Measurements from ENCODE around the gene PCDHB9. TPM values are rescaled to one million over a fixed set of nuclear protein-coding genes. Genes with fewer than 3 reads are reported as not detected.
"Not testable (repeated sequence)": the region's sequence is repeated elsewhere in the genome, so short reads cannot be mapped to it uniquely, and the experiment has no call there.

Gene PCDHB9
- total RNA-seq, 1 experiment from 2014 or later, result 0.07 TPM

DNA sequence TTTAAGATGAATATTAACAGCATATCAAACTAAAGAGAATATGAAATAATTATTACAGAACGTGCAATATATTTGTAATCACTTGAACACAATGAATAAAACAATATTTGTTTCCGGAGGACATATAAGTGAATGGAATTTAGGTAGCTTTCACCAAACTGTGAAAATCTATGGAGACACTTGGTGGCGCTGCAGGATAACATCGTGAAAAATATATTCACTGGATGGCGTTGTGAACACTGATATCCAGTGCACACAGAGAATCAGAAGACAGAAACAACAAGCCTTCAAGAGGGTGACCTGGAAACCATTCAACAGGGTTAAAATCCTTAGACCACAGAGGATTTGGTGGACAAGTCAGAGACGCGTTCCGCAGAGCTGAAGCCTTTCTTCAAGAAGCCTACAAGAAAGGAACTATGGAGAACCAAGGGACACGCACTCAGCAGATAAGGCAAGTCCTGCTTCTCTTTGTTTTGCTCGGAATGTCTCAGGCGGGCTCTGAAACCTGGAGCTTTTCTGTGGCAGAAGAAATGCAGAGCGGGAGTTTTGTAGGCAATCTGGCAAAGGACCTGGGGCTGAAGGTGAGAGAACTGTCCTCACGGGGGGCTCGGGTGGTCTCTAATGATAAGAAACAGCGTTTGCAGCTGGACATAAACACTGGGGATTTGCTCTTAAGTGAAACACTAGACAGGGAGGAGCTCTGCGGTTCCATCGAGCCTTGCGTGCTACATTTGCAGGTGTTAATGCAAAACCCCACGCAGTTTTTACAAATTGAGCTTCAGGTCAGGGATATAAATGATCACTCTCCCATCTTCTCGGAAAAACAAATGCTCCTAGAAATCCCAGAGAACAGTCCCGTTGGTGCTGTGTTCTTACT lies 12.6 kb downstream of the PCDHB9 start, which contains the start of gene PCDHB11:
TSS of gene PCDHB11 (plus strand) at position 269 of the 877 bp plus-strand sequence. CDS start at position 417, 148 bp downstream.
- Histone ChIP-seq H3K4me3 (replicated peaks in 1 of 2; ENCODE audit: low read depth in 1 of 2, low read length in 2 of 2) (no peak within 1 kb of the TSS), H3K4me2 (ENCODE audit: low read length) (no peak within 1 kb of the TSS), H2AFZ (ENCODE audit: low read depth, low read length, poor library complexity, severe bottlenecking) (no peak within 1 kb of the TSS), H3K9me3 (ENCODE audit: control insufficient read depth in 1 of 2, insufficient read depth in 1 of 2, low read depth in 1 of 2, low read length in 2 of 2) (peaks cover 0 to 11% of the 10 kb centered on the region in 2 experiments; a peak in 3 of 4 replicates), H3K27me3 (ENCODE audit: insufficient read depth, low read length) (no peaks in the 10 kb centered on the region), H4K20me1 (ENCODE audit: insufficient read depth) (no peaks in the 10 kb centered on the region), H3K36me3 (ENCODE audit: control insufficient read depth in 1 of 2, insufficient read depth in 2 of 2, low read length in 2 of 2) (no peaks in the 10 kb centered on the region), H3K9me2 (ENCODE audit: insufficient read depth) (no peaks in the 10 kb centered on the region), H3K4me1 (ENCODE audit: control insufficient read depth in 1 of 2, insufficient read depth in 2 of 2, low read length in 2 of 2) (no peaks in the 10 kb centered on the region), H3K9ac (ENCODE audit: low read length) (no peak within 1 kb of the TSS), H3K27ac (ENCODE audit: low read depth, low read length) (no peak within 1 kb of the TSS), H3K79me2 (ENCODE audit: insufficient read depth, low read length) (no peaks in the 10 kb centered on the region)
- ChIA-PET CTCF (interaction anchor here (1.5 kb wide), 1 partner anchor 364 kb away, joined by 4 read pairs; no protein-coding TSS in a partner anchor), POLR2A (no interaction called here), RAD21 (ENCODE audit: low non-redundant PET in 1 of 2, low total read pairs in 2 of 2, uncharacterized antibody in 2 of 2, unreplicated experiment in 2 of 2) (interaction anchor here in 1 of 2 experiments (0.6 kb wide), 1 partner anchor 391 kb away, joined by 5 read pairs; no protein-coding TSS in a partner anchor)
- ATAC-seq (no peak), DNase-seq (ENCODE audit: low read depth, low spot score) (no peak)
- intact Hi-C loops (cut with micrococcal nuclease), result no loop called here
- no TSS peak for BruUV-seq (replicated peaks)
- TF ChIP-seq EZH2phosphoT487 (IDR thresholded peaks at IDR 0.05; ENCODE audit: borderline replicate concordance), result no peak
- TF ChIP-seq ZFX (IDR thresholded peaks at IDR 0.05), result no peak
- peak; percentile 58 for TF ChIP-seq RAD21 (IDR thresholded peaks at IDR 0.05; ENCODE audit: low read depth)
- no peak for TF ChIP-seq SRF (IDR thresholded peaks at IDR 0.05; ENCODE audit: low read depth)
- TF ChIP-seq, protein P1, sequence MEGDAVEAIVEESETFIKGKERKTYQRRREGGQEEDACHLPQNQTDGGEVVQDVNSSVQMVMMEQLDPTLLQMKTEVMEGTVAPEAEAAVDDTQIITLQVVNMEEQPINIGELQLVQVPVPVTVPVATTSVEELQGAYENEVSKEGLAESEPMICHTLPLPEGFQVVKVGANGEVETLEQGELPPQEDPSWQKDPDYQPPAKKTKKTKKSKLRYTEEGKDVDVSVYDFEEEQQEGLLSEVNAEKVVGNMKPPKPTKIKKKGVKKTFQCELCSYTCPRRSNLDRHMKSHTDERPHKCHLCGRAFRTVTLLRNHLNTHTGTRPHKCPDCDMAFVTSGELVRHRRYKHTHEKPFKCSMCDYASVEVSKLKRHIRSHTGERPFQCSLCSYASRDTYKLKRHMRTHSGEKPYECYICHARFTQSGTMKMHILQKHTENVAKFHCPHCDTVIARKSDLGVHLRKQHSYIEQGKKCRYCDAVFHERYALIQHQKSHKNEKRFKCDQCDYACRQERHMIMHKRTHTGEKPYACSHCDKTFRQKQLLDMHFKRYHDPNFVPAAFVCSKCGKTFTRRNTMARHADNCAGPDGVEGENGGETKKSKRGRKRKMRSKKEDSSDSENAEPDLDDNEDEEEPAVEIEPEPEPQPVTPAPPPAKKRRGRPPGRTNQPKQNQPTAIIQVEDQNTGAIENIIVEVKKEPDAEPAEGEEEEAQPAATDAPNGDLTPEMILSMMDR (IDR thresholded peaks at IDR 0.05 in 2 of 3, conservative IDR thresholded peaks at IDR 0.05 in 1 of 3; ENCODE audit: borderline replicate concordance in 1 of 3, insufficient read depth in 1 of 3, low read depth in 2 of 3, low read length in 2 of 3), result peak; percentile 24 to 34 (median 29); a peak in 3 of 6 replicates
- TF ChIP-seq CEBPB (IDR thresholded peaks at IDR 0.05; ENCODE audit: low read depth), result no peak

GRCh38 chr5:141201126-141201525 lies 14.2 kb downstream of the PCDHB9 start:
- H2AFZ ChIP-seq (ENCODE audit: low read depth, low read length, poor library complexity, severe bottlenecking); H4K20me1 ChIP-seq (ENCODE audit: insufficient read depth); H3K79me2 ChIP-seq (ENCODE audit: insufficient read depth, low read length); DNase-seq (ENCODE audit: low read depth, low spot score); H3K4me3 ChIP-seq (replicated peaks in 1 of 2; ENCODE audit: low read depth in 1 of 2, low read length in 2 of 2); BruUV-seq (replicated peaks); H3K4me1 ChIP-seq (ENCODE audit: control insufficient read depth in 1 of 2, insufficient read depth in 2 of 2, low read length in 2 of 2); H3K4me2 ChIP-seq (ENCODE audit: low read length); ATAC-seq; intact Hi-C loops (cut with micrococcal nuclease); H3K9ac ChIP-seq (ENCODE audit: low read length); RAD21 ChIA-PET (ENCODE audit: low non-redundant PET in 1 of 2, low total read pairs in 2 of 2, uncharacterized antibody in 2 of 2, unreplicated experiment in 2 of 2); H3K36me3 ChIP-seq (ENCODE audit: control insufficient read depth in 1 of 2, insufficient read depth in 2 of 2, low read length in 2 of 2); H3K27ac ChIP-seq (ENCODE audit: low read depth, low read length); H3K27me3 ChIP-seq (ENCODE audit: insufficient read depth, low read length); H3K9me2 ChIP-seq (ENCODE audit: insufficient read depth); CTCF ChIA-PET; POLR2A ChIA-PET: not testable (repeated sequence)
- peaks cover 0 to 11% of the 10 kb centered on the region in 2 experiments; a peak in 3 of 4 replicates for H3K9me3 ChIP-seq (ENCODE audit: control insufficient read depth in 1 of 2, insufficient read depth in 1 of 2, low read depth in 1 of 2, low read length in 2 of 2)

- BruUV-seq (replicated peaks); intact Hi-C loops (cut with micrococcal nuclease); H2AFZ ChIP-seq (ENCODE audit: low read depth, low read length, poor library complexity, severe bottlenecking); DNase-seq (ENCODE audit: low read depth, low spot score); H3K4me2 ChIP-seq (ENCODE audit: low read length); H3K36me3 ChIP-seq (ENCODE audit: control insufficient read depth in 1 of 2, insufficient read depth in 2 of 2, low read length in 2 of 2); H3K4me1 ChIP-seq (ENCODE audit: control insufficient read depth in 1 of 2, insufficient read depth in 2 of 2, low read length in 2 of 2); H4K20me1 ChIP-seq (ENCODE audit: insufficient read depth); H3K4me3 ChIP-seq (replicated peaks in 1 of 2; ENCODE audit: low read depth in 1 of 2, low read length in 2 of 2); RAD21 ChIA-PET (ENCODE audit: low non-redundant PET in 1 of 2, low total read pairs in 2 of 2, uncharacterized antibody in 2 of 2, unreplicated experiment in 2 of 2); POLR2A ChIA-PET; H3K79me2 ChIP-seq (ENCODE audit: insufficient read depth, low read length); H3K9ac ChIP-seq (ENCODE audit: low read length); H3K27ac ChIP-seq (ENCODE audit: low read depth, low read length); H3K27me3 ChIP-seq (ENCODE audit: insufficient read depth, low read length); H3K9me2 ChIP-seq (ENCODE audit: insufficient read depth); ATAC-seq; CTCF ChIA-PET: not testable (repeated sequence)
- H3K9me3 ChIP-seq (ENCODE audit: control insufficient read depth in 1 of 2, insufficient read depth in 1 of 2, low read depth in 1 of 2, low read length in 2 of 2), result peaks cover 0 to 11% of the 10 kb centered on the region in 2 experiments; a peak in 3 of 4 replicates
These were observed 14.7 kb downstream of the PCDHB9 start for GRCh38 chr5:141201646-141202045.
